CD4-positive, alpha-beta T cell treated with Interleukin-2 at 100 ng/mL for 4 hours (primary cell): ENCODE measurements around the gene ANAPC1.
"Not testable (repeated sequence)": the region's sequence is repeated elsewhere in the genome, so short reads cannot be mapped to it uniquely, and the experiment has no call there.

Source experiments
- DNase-seq: peaks from one replicate; pipeline ENCODE4 v3.0.0-alpha.2; 2020; ENCODE audit warnings: low spot score

The ANAPC1 gene

GRCh38 chr2:111903930-111904439 is 20.0 kb upstream of the ANAPC1 start:
- no peak for DNase-seq

GRCh38 chr2:111903516-111903915 is 19.5 kb upstream of the ANAPC1 start:
- DNase-seq = no peak

GRCh38 chr2:111900859-111901258 is 16.9 kb upstream of the ANAPC1 start:
- no peak for DNase-seq

GRCh38 chr2:111898703-111899514 is 14.9 kb upstream of the ANAPC1 start:
- DNase-seq = no peak

GRCh38 chr2:111897924-111898702 is 14.1 kb upstream of the ANAPC1 start, which contains the start of gene MERTK:
Gene MERTK (plus strand): TSS chr2:111898607. CDS start chr2:111898736, 129 bp downstream.
- peak; percentile 27 for DNase-seq

- no peak for DNase-seq
These were observed 13.6 kb upstream of the ANAPC1 start for GRCh38 chr2:111897630-111897923.

- DNase-seq = no peak
These were observed 12.6 kb upstream of the ANAPC1 start for GRCh38 chr2:111896576-111896975.

GRCh38 chr2:111896024-111896423 is 12.0 kb upstream of the ANAPC1 start:
- DNase-seq = no peak

- no peak for DNase-seq
These were observed 585 bp upstream of the ANAPC1 start for GRCh38 chr2:111884592-111884964.

- DNase-seq = not testable (repeated sequence)
These were observed 11.2 kb downstream of the ANAPC1 start for GRCh38 chr2:111872806-111873205.

- not testable (repeated sequence) for DNase-seq
These were observed 18.9 kb downstream of the ANAPC1 start for GRCh38 chr2:111865124-111865523.

- not testable (repeated sequence) for DNase-seq
These were observed 24.0 kb downstream of the ANAPC1 start for GRCh38 chr2:111860005-111860404.

GRCh38 chr2:111852544-111852943 is 31.4 kb downstream of the ANAPC1 start:
- not testable (repeated sequence) for DNase-seq

GRCh38 chr2:111850646-111851045 is 33.3 kb downstream of the ANAPC1 start:
- DNase-seq = peak; percentile 30

GRCh38 chr2:111839625-111840282 is 44.2 kb downstream of the ANAPC1 start:
- DNase-seq = not testable (repeated sequence)

GRCh38 chr2:111838992-111839391 is 45.0 kb downstream of the ANAPC1 start:
- DNase-seq = not testable (repeated sequence)

- DNase-seq = not testable (repeated sequence)
These were observed 49.8 kb downstream of the ANAPC1 start for GRCh38 chr2:111834221-111834620.

GRCh38 chr2:111830479-111830878 is 53.5 kb downstream of the ANAPC1 start:
- not testable (repeated sequence) for DNase-seq

GRCh38 chr2:111828217-111828766 is 55.7 kb downstream of the ANAPC1 start:
- DNase-seq = not testable (repeated sequence)

GRCh38 chr2:111812970-111813622 is 70.9 kb downstream of the ANAPC1 start:
- not testable (repeated sequence) for DNase-seq

GRCh38 chr2:111790633-111791032 is 93.4 kb downstream of the ANAPC1 start:
- not testable (repeated sequence) for DNase-seq

GRCh38 chr2:111784081-111784480 is 99.9 kb downstream of the ANAPC1 start:
- DNase-seq = not testable (repeated sequence)
